ENCODE results near the gene SBNO2. TPM values are rescaled to one million over a fixed set of nuclear protein-coding genes. Genes with fewer than 3 reads are reported as not detected.

Gene SBNO2
- total RNA-seq, 4 donors from 2014 or later: 33.1 to 208 (median 61.9) TPM

DNA sequence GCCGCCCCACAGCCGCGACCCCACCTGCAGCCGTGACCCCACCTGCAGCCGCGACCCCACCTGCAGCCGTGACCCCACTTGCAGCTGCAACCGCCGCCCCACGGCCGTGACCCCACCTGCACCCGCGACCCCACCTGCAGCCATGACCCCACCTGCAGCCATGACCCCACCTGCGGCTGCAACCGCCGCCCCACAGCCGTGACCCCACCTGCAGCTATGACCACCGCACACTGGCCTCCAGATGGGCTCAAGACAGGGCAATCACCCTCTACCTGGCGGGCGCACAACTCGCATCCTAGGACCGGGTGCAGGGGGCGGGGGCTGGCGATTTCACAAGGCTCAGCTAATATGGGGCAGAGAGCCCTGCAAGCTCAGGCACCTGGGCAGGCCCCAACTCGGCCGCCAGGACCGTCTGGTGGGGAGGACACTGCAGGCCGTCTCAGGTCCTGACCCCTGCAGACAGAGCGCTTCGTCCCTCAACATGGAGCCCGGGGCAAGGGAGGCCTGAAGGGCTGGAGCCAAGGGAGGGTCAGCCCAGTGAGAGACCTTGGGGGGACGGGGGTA, 15.1 kb downstream of the SBNO2 start:
- TF ChIP-seq, protein P1, sequence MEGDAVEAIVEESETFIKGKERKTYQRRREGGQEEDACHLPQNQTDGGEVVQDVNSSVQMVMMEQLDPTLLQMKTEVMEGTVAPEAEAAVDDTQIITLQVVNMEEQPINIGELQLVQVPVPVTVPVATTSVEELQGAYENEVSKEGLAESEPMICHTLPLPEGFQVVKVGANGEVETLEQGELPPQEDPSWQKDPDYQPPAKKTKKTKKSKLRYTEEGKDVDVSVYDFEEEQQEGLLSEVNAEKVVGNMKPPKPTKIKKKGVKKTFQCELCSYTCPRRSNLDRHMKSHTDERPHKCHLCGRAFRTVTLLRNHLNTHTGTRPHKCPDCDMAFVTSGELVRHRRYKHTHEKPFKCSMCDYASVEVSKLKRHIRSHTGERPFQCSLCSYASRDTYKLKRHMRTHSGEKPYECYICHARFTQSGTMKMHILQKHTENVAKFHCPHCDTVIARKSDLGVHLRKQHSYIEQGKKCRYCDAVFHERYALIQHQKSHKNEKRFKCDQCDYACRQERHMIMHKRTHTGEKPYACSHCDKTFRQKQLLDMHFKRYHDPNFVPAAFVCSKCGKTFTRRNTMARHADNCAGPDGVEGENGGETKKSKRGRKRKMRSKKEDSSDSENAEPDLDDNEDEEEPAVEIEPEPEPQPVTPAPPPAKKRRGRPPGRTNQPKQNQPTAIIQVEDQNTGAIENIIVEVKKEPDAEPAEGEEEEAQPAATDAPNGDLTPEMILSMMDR (IDR thresholded peaks at IDR 0.05): no peak
- no peak for DNase-seq (ENCODE audit: low spot score)
- ATAC-seq (ENCODE audit: low FRiP score): no peak

DNA sequence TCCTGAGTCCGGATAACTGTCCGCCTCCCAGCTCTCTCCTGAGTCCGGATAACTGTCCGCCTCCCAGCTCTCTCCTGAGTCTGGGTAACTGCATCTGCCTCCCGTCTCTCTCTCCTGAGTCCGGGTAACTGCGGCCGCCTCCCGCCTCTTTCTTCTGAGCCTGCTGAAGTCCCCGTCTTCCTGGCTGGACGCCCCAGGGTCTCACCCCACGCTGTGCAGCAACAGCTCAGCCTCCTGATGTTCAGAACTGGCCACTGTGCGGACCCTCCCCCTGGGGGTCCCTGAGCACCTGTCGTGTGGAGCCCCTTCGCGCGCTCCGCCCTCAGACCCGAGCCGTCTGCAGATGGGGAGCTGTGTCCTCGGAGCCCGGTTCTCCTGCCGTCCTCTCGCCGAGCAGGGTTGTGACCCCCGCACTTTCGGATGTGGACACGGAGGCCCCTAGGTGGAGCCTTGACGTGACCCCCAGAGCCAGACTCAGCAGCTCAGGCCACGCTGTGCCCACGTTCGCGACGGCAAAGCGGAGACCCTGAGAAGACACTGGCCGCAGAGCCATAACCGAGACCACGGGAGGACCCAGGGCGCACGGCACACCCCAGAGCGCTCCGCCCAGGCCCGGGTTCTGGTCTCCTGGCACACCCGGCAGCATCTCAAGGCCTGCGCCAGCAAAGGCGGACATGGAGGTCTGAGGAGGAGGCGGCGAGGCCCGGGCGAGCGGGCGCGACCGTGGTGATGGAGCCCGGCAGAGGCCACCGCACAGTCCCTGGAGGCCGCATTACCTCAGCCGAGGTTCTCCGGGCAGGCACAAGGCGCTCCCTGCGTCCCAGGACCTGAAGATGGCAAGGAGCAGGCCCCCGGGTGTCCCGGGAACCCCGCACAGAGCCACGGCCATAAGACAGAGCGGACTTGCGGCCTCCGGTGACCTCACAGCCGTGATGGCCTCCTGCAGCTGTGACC, 15.9 kb downstream of the SBNO2 start:
- DNase-seq (ENCODE audit: low spot score) (no peak), ATAC-seq (ENCODE audit: low FRiP score) (no peak)
- TF ChIP-seq, protein P1 (IDR thresholded peaks at IDR 0.05): no peak

DNA sequence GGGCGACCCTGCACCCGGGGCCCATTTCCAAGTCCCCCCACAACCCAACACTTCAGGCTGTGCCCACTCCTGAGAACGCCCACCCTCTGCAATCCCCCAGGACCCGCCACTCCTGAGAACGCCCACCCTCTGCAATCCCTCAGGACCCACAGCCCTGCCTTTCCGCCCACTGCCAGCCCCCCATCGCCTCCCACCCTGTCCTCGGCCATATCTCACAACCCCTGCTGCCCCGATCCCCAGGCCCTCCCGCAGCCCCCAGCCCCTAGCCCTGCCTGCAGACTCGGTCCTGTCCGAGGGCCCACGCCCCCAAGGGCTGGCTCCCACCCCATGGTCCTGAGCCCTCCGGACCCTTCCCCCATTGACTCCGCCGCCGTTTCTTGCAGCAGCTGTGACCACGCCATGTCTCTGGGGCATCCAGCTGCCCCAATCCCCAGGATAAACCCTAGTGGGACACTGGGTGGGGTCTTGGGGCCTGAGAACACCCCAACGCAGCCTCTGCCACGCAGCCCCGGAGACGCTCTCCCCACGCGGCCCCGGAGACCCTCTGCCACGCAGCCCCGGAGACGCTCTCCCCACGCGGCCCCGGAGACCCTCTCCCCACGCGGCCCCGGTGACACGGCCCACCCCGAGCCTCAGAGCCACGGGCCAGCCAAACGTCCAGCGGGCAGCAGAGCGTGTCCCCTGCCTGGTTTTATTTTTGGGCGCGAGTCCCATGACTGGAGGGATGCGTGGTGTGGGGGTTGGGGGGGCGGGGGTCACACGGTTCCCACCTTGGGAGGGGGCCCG, 17.0 kb downstream of the SBNO2 start:
- no peak for DNase-seq (ENCODE audit: low spot score)
- TF ChIP-seq, protein P1 (IDR thresholded peaks at IDR 0.05): no peak
- peak; percentile 2 for ATAC-seq (ENCODE audit: low FRiP score)

DNA sequence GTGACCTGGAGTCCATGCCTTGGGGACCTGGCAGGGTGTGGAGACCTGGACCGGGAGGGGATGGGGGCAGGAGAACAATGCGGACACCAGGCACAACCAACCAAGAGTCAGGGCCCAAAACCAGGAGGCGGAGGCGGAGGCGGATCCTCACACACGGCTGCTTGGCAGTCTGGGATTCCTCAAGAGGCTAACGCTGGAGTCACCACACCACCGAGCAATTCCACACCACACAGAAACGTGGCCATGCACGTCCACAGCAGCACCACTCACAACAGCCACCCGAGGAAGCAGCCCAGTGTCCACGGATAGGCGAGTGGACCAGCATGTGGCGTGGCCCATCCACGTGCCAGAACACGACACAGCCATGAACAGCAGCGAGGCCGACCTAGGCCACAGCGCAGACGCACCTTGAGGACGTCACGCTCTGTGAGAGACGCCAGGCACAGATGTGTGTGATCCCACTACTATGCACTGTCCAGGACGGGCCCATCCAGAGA, 17.7 kb downstream of the SBNO2 start:
- TF ChIP-seq, protein P1 (IDR thresholded peaks at IDR 0.05): no peak
- peak; percentile 8 for ATAC-seq (ENCODE audit: low FRiP score)

DNA sequence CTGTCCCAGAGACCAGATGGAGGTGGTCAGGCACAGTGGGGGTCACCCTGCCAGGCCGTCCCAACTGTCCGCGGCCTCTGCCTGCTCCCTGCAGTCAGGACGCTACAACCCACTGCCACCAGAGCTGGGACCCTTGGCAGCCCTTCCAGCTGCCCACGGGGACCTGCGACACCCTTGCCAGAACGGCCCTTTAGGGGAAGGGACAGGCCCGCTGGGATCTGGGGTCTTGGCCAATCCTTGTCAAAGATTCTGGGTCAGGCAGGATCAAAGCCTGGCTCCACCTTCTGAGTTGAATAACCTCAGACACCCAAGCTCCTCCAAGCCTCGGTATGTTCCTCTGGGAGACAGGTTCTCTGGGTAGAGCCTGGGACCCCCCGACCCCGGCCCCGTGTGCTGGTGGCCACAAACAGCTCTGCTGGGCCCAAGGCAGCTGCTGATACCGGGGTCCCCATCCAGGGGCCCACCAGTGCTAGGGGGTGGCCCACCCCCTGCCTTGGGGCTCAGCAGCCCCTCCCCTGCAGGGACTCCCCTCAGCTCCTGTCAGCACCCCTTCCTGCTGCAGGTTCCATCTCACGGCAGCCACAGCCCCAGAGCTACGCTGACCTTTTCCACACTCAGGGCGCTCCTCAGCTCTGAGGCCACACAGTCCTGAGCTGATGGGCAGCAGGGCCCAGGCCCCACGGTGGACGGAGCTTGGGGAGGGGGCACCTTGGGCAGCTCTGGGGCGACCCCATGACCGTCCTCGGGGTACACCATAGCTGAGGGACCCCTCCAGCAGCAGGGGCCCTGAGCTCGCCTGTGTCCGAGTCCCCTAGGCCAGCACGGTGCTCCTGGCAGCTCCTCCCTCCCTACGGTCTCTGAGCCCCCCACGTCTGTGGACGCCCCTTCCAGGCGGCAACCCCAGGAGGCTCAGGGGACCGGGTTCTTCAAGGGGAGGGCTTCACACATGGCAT, 18.4 kb downstream of the SBNO2 start:
- ATAC-seq (ENCODE audit: low FRiP score) (peak; percentile 23), DNase-seq (ENCODE audit: low spot score) (no peak)
- TF ChIP-seq, protein P1 (IDR thresholded peaks at IDR 0.05): no peak

More for the DNA sequence above, 17.7 kb downstream of the SBNO2 start:
- no peak for DNase-seq (ENCODE audit: low spot score)
